Caco-2 (cell line): ENCODE data around the gene EFCAB3. TPM values are rescaled to one million over a fixed set of nuclear protein-coding genes. Genes with fewer than 3 reads are reported as not detected.
"Not testable (repeated sequence)": the region's sequence is repeated elsewhere in the genome, so short reads cannot be mapped to it uniquely, and the experiment has no call there.

Experiments used
- BruUV-seq: library from RNA; stranded (reverse); fragments of 400-500 nt; replicated peaks from 2 replicates; lab custom pipeline; 2021; lab: Mats Ljungman, UMichigan
- CTCF ChIA-PET: fragments of 300-600 bp; sonication (Branson Sonifier 250); formaldehyde crosslinking; loops from one replicate; lab custom pipeline; 2022; ENCODE audit warnings: antibody characterized with exemption; lab: Charles Lee
- POLR2A ChIA-PET: fragments of 300-600 bp; sonication (Branson Sonifier 250); formaldehyde crosslinking; loops from one replicate; lab custom pipeline; 2022; ENCODE audit warnings: antibody characterized with exemption; lab: Charles Lee
- DNase-seq, 2 experiments: peaks; one replicate each; pipeline versions ENCODE4 v3.0.0 to v3.0.0-alpha.2; 2020 to 2022
- H3K27me3 ChIP-seq: replicated peaks from 2 replicates; pipeline ENCODE4 v1.6.0; 2011; ENCODE audit warnings: low read length; ENCODE audit not compliant: control insufficient read depth, insufficient read depth
- H3K36me3 ChIP-seq: 2 replicates; pipeline ENCODE4 v1.5.1; 2011; ENCODE audit warnings: low read length; ENCODE audit not compliant: control insufficient read depth, insufficient read depth
- H3K4me1 ChIP-seq: fragments of 250-450 bp; sonication (Bioruptor Pico); 2 replicates; pipeline ENCODE4 v1.5.1; 2020; ENCODE audit warnings: mild to moderate bottlenecking
- H3K4me3 ChIP-seq: 2 replicates; pipeline ENCODE4 v1.5.1; 2011; ENCODE audit warnings: low read depth, mild to moderate bottlenecking, control low read depth, low read length
- H3K9me3 ChIP-seq: fragments of 250-450 bp; sonication (Bioruptor Pico); 2 replicates; pipeline ENCODE4 v1.5.1; 2020; ENCODE audit warnings: mild to moderate bottlenecking, moderate library complexity
- H3K27ac Mint-ChIP-seq: one replicate; pipeline ENCODE4 v1.8.0; 2022; ENCODE audit warnings: mixed read lengths; ENCODE audit not compliant: unreplicated experiment
- H3K27me3 Mint-ChIP-seq: one replicate; pipeline ENCODE4 v1.8.0; 2022; ENCODE audit warnings: mixed read lengths; ENCODE audit not compliant: insufficient read depth, unreplicated experiment
- H3K36me3 Mint-ChIP-seq: one replicate; pipeline ENCODE4 v1.8.0; 2022; ENCODE audit warnings: mild to moderate bottlenecking, mixed read lengths; ENCODE audit not compliant: insufficient read depth, unreplicated experiment
- H3K4me1 Mint-ChIP-seq: one replicate; pipeline ENCODE4 v1.8.0; 2022; ENCODE audit warnings: low read depth, mixed read lengths; ENCODE audit not compliant: unreplicated experiment
- H3K4me3 Mint-ChIP-seq: one replicate; pipeline ENCODE4 v1.8.0; 2022; ENCODE audit warnings: mild to moderate bottlenecking, moderate library complexity, mixed read lengths; ENCODE audit not compliant: unreplicated experiment
- H3K9me3 Mint-ChIP-seq: one replicate; pipeline ENCODE4 v1.8.0; 2022; ENCODE audit warnings: mixed read lengths; ENCODE audit not compliant: unreplicated experiment
- intact Hi-C: fragments of 100-400 bp; cut with micrococcal nuclease; formaldehyde crosslinking; loops from one replicate; pipeline ENCODE4 v1.10.0; 2022; ENCODE audit not compliant: unreplicated experiment
- total RNA-seq: library from RNA; stranded (reverse); gene quantifications from 2 replicates; pipeline ENCODE4 v1.2.3, GENCODE V29; 2022
- TF ChIP-seq, protein P1 (sequence below), 2 experiments: fragments of 200-600 bp in 1 of 2; IDR thresholded peaks; 1 replicate in 1 of 2; 2 replicates in 1 of 2; pipeline versions ENCODE4 v1.5.1 to v1.8.0; 2011 to 2022; ENCODE audit warnings: antibody characterized with exemption in 1 of 2, control low read depth in 1 of 2, inconsistent platforms in 1 of 2, low read depth in 1 of 2, low read length in 1 of 2, mild to moderate bottlenecking in 1 of 2, moderate library complexity in 1 of 2; ENCODE audit not compliant: insufficient read depth in 1 of 2, severe bottlenecking in 1 of 2, unreplicated experiment in 1 of 2

The EFCAB3 gene
- total RNA-seq, 1 experiment from 2014 or later = not detected

DNA sequence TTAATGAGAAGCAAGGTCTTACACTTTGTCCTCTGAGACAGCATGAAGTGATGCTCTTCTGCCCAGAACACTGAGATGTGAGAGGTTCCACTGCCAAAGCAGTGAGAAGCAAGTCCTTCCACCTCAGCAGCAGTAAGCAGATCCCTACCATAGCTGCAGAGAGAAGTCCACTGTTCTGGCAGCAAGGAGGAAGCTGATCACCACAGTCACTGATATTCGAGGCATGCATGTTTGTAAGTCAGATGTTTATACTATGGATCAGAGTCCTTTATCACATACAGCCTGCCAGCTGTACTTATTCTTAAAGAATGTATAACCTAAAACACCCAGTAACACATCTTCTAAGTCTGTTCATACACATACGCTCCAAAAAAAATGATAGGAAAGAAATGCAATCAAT lies 25.1 kb downstream of the EFCAB3 start:
- H3K9me3 ChIP-seq = no peaks in the 10 kb centered on the region; the same call in 1 of the 2 replicates
- no TSS peak for BruUV-seq
- TF ChIP-seq, protein P1, sequence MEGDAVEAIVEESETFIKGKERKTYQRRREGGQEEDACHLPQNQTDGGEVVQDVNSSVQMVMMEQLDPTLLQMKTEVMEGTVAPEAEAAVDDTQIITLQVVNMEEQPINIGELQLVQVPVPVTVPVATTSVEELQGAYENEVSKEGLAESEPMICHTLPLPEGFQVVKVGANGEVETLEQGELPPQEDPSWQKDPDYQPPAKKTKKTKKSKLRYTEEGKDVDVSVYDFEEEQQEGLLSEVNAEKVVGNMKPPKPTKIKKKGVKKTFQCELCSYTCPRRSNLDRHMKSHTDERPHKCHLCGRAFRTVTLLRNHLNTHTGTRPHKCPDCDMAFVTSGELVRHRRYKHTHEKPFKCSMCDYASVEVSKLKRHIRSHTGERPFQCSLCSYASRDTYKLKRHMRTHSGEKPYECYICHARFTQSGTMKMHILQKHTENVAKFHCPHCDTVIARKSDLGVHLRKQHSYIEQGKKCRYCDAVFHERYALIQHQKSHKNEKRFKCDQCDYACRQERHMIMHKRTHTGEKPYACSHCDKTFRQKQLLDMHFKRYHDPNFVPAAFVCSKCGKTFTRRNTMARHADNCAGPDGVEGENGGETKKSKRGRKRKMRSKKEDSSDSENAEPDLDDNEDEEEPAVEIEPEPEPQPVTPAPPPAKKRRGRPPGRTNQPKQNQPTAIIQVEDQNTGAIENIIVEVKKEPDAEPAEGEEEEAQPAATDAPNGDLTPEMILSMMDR (IDR thresholded peaks at IDR 0.05; ENCODE audit: insufficient read depth in 1 of 2, low read depth in 1 of 2, low read length in 1 of 2, severe bottlenecking in 1 of 2, unreplicated experiment in 1 of 2) = no peak
- no peak overlapping the region for H3K4me3 ChIP-seq
- no peak overlapping the region for H3K4me3 Mint-ChIP-seq
- no peaks in the 10 kb centered on the region for H3K36me3 Mint-ChIP-seq
- intact Hi-C loops = no loop called here
- H3K9me3 Mint-ChIP-seq = no peaks in the 10 kb centered on the region
- CTCF ChIA-PET = no interaction called here
- no peaks in the 10 kb centered on the region for H3K27me3 ChIP-seq
- no peaks in the 10 kb centered on the region for H3K4me1 ChIP-seq
- no peak for DNase-seq
- H3K36me3 ChIP-seq = no peaks in the 10 kb centered on the region
- POLR2A ChIA-PET = no interaction called here
- H3K4me1 Mint-ChIP-seq = no peaks in the 10 kb centered on the region
- no peaks in the 10 kb centered on the region for H3K27me3 Mint-ChIP-seq
- no peak overlapping the region for H3K27ac Mint-ChIP-seq

DNA sequence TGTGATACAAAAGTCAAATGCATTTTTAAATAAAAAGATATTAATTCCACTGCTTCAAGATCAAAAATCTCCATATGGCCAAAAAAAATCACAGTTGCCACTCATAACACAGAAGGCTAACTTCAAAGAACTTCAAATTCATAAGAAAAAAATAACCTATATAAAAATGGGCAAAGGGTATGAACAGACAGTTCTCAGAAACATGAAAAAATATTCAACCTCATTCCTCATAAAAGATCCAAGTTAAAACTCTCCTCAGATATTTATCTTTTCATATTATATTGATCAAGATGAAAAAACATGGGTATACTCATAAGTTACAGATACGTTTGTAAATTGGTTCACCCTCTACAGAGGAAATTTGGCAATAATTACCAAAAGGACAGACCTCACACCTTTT lies 32.7 kb downstream of the EFCAB3 start:
- H3K27ac Mint-ChIP-seq, H3K9me3 ChIP-seq, H3K9me3 Mint-ChIP-seq, POLR2A ChIA-PET, DNase-seq, H3K27me3 ChIP-seq, H3K4me3 ChIP-seq, H3K36me3 ChIP-seq, H3K4me1 Mint-ChIP-seq, intact Hi-C loops, H3K27me3 Mint-ChIP-seq, H3K4me1 ChIP-seq, H3K36me3 Mint-ChIP-seq, CTCF ChIA-PET, BruUV-seq, H3K4me3 Mint-ChIP-seq: not testable (repeated sequence)

DNA sequence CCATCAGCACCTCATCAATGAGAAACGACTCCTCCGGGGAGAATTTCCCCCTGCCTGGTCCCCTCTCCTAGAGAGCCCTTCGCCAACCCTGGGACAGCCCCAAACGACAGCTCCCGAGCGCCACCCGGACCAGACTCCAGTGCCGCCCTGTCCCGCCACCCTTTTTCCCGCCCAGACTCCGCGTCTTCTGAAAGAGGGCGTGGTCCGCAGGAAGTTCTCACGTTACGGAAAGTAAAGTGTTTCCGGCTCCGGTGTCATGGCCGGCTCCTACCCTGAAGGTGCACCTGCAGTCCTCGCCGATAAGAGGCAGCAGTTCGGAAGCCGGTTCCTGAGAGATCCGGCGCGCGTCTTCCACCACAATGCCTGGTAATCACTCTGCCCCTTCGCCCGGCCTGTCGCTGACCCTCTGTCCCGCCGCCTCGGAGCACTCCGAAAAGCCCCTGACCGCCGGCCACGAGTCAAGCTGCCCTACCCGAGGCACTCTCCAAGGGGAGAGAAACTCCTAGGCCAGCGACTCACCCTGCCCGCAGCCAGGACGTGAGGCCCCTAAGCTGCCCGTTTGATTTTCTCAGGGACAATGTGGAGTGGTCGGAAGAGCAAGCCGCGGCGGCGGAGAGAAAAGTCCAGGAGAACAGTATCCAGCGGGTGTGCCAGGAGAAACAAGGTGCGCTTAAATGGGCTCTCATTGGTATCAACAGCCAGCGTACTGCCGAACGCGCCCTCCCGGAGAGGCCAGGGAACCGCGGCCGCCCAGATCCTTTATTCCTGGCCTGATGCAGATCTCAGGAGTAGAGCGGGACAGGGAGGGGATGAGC lies 43.5 kb downstream of the EFCAB3 start, which contains the start of gene METTL2A:
Gene METTL2A (plus strand): TSS at position 251 of the 815 bp plus-strand sequence. CDS start 6 bp downstream, at position 257.
- TF ChIP-seq, protein P1 (IDR thresholded peaks at IDR 0.05; ENCODE audit: insufficient read depth in 1 of 2, low read depth in 1 of 2, low read length in 1 of 2, severe bottlenecking in 1 of 2, unreplicated experiment in 1 of 2) = peak; percentile 41 to 49
- H3K4me3 Mint-ChIP-seq = peak within 1 kb of the TSS; percentile 95
- DNase-seq = peak; percentile 93 to 95
- H3K9me3 ChIP-seq, H3K27me3 ChIP-seq, H3K36me3 ChIP-seq, H3K4me1 Mint-ChIP-seq, BruUV-seq, CTCF ChIA-PET, H3K4me1 ChIP-seq, H3K9me3 Mint-ChIP-seq, H3K27me3 Mint-ChIP-seq: not testable (repeated sequence)
- intact Hi-C loops = loop anchor here (10.0 kb wide), 1 partner anchor 61 kb away; no protein-coding TSS in a partner anchor
- peaks cover 27% of the 10 kb centered on the region for H3K36me3 Mint-ChIP-seq
- peak within 1 kb of the TSS; percentile 94 for H3K27ac Mint-ChIP-seq
- POLR2A ChIA-PET = interaction anchor here (0.6 kb wide), 1 partner anchor 78 kb away, joined by 3 read pairs; no protein-coding TSS in a partner anchor
- H3K4me3 ChIP-seq = peak within 1 kb of the TSS; percentile 46

DNA sequence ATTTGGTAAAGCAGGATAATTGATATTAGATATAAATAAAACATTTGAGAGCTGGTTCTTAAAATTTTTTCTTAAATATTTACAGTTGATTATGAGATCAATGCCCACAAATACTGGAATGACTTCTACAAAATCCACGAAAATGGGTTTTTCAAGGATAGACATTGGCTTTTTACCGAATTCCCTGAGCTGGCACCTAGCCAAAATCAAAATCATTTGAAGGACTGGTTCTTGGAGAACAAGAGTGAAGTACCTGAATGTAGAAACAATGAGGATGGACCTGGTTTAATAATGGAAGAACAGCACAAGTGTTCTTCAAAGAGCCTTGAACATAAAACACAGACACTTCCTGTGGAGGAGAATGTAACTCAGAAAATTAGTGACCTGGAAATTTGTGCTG lies 45.9 kb downstream of the EFCAB3 start:
- H3K27me3 Mint-ChIP-seq, H3K9me3 Mint-ChIP-seq, H3K4me3 Mint-ChIP-seq, H3K27me3 ChIP-seq, CTCF ChIA-PET, H3K36me3 ChIP-seq, POLR2A ChIA-PET, H3K9me3 ChIP-seq, BruUV-seq, H3K4me1 ChIP-seq, H3K27ac Mint-ChIP-seq, H3K4me3 ChIP-seq, H3K4me1 Mint-ChIP-seq, DNase-seq: not testable (repeated sequence)
- intact Hi-C loops = loop anchor here (10.0 kb wide), 1 partner anchor 59 kb away; no protein-coding TSS in a partner anchor
- H3K36me3 Mint-ChIP-seq = peaks cover 34% of the 10 kb centered on the region

DNA sequence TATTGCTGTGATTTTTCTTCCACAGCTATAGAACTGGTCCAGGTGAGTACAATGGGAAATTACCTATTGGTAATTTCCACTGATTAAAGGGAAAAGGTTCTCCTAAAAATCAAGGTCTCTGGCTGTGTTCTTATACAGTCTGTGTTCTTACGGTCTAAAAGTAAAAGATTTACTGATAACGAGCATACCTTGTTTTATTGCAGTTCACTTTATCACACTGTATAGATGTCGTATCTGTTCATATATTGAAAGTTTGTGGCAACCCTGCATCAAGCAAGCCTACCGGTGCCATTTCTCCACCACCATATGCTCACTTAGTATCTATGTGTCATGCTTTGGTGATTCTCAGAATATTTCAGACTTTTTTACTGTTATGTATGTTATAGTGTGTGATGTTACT lies 54.9 kb downstream of the EFCAB3 start:
- H3K9me3 ChIP-seq, H3K4me3 Mint-ChIP-seq, BruUV-seq, H3K27me3 ChIP-seq, POLR2A ChIA-PET, intact Hi-C loops, H3K9me3 Mint-ChIP-seq, H3K4me1 ChIP-seq, H3K4me3 ChIP-seq, H3K27ac Mint-ChIP-seq, H3K4me1 Mint-ChIP-seq, H3K27me3 Mint-ChIP-seq, H3K36me3 ChIP-seq, CTCF ChIA-PET, DNase-seq: not testable (repeated sequence)
- H3K36me3 Mint-ChIP-seq = peaks cover 50% of the 10 kb centered on the region
